NOMO-1 treated with DMSO at 0.1 percent for 48 hours (cell line): Measurements from ENCODE around the gene CORO6.

Source experiments
- DNase-seq: peaks from one replicate; lab custom pipeline; 2025; ENCODE audit not compliant: unreplicated experiment; lab: John Stamatoyannopoulos, UW

The CORO6 gene

DNA sequence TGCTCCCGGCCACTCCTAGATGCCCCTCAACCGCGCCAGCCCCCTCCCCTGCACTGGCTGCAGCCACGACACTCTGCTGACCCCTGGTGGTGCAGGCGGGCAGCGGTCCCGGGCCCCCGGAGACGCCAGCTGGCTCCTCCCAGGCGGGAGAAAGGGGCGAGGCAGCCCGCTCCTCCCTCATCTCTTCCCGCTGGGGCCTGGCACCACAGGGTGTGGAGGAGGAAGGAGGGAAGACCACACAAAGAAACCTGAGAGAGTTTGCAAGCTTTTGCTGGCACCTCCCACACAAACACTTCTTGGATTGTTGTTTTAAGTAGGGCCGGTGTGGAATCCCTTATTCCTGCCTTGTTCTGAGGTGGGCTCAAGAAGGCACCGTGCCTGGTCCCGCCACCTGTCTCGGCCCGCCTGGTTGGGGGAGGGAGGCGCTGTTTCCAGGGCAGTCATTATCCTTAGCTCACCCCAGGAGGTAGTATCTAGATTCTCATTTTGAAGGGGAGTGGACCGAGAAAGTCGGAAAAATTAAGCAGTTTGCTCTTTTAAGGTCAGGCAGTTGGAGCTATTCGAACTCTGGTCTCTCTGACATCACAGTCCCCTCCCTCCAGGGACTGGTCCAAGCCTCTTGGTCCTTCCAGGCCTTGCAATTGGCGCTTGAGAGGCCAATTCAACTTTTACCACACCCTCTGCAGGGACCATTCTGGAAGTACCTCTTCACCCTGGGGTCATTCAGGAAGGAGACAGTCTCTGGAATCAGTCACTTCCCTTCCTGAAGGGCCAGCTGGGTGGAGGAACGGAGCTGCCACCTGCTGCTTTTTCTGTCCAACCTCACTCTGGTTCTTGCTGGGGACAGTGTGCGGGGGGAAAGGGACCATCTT lies 30.7 kb downstream of the CORO6 start:
- peak; percentile 58 for DNase-seq

DNA sequence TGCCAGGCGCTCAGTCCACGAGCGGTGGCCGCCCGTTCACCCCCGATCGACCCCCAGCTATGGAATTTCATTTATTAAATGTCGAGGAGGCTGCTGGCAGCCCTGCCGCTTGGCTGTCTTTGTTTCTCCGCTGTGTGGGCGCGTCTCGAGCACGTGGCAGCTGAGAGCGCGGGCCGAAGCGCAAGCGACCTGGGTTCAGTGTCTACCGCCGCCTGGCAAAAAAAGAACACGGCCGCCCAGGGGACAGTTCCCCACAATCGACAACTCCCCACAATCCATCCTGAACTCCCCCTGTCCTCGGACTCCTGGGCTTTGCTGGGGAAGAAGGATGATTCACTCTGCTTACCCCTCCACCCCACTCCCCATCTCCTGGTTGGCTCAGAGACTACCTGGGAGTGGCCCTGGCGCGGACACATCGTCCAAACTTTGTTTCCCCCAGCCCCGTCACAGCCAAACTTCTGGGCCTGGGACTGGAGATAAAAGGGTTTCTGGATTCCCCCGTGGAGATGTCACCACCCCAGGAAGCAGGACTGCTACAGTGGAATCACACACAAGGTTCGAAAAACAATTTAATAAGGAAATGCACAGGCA lies 31.5 kb downstream of the CORO6 start:
- DNase-seq, result no peak

DNA sequence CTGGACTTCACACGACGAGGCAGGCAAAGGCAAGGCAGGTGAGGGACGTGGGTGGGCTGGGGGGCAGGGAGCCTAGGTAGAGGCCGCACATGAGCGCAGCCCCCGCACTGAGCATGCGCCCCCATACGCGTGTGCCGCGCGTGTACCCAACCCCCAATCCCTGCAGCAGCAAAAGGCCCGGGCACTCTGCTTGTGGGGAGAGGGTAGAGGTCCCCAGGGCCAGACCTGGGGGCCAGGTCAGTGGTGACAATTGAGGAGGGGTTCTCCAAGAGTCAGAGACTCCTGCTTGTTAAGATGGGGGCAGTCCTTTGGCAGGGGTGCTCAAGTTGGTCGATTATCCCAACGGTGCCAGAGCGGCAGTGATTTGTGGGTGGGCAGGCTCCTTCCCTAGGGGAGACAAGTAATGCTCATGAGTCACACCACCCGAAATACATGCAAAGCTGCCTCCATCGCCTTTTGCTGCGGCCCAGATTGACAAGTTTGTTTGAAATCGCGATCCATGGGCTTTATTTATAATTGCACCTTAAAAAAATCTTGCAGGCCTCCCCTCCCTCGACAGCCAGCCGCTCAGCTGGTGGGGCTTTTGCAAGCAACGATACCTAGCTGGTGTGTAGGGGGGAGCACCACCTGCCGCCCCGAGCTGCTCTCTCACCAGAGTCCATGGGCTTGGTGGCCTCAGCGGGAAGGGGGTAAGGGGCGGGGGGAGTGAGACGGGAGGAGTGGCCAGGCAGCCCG lies 32.1 kb downstream of the CORO6 start:
- no peak for DNase-seq

DNA sequence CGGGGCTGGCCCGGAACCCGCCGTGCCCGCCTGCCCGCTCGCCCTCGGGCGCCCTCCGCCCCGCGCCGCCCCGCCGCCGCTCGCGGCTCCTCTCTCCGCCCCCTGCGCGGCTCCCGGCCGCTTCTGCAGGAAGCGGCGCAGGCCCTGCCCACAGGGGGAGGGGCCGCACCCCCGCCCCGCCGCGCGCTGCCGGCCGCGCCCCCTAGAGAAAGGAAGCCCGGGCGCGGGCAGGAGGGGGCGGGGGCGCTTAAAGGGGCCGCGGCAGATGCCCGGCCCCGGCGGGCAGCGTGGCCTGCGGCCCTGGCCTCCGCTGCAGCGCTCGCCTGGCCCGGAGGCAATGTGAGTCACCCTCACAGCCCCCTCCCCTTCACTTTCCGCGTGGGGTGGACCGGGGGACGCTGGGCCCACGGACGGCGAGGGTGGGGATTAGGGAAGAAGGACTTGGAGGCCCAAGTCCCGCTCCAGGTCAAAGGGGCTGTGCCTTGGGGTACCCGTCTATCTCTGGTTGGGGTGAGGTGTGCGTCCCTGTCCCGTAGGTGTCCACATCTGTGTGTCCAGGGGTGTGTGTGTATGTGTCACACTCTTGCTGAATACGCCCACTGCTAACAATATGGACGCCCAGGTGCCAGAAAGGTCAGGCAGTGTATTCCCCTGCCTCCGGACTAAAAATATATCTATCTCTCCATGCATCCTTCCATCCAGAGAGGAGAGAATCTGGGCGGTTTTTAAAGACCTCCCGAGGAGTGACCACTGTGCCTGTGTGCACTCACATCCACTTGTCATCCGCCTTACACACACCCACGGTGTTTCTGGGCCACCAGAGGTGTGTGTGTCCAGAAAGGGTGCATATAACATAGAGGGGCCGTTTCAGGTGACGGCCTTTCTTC lies 32.9 kb downstream of the CORO6 start, which contains the start of gene GIT1:
TSS of gene GIT1 (minus strand) at position 125 of the 887 bp plus-strand sequence. CDS start 270 bp downstream, outside the sequence.
- peak; percentile 67 for DNase-seq

GRCh38 chr17:29588562-29589411 lies 33.9 kb downstream of the CORO6 start:
- DNase-seq, result no peak

- DNase-seq, result no peak
Observed at GRCh38 chr17:29588017-29588561, 34.6 kb downstream of the CORO6 start.

GRCh38 chr17:29587591-29587990 lies 35.1 kb downstream of the CORO6 start:
- no peak for DNase-seq

DNA sequence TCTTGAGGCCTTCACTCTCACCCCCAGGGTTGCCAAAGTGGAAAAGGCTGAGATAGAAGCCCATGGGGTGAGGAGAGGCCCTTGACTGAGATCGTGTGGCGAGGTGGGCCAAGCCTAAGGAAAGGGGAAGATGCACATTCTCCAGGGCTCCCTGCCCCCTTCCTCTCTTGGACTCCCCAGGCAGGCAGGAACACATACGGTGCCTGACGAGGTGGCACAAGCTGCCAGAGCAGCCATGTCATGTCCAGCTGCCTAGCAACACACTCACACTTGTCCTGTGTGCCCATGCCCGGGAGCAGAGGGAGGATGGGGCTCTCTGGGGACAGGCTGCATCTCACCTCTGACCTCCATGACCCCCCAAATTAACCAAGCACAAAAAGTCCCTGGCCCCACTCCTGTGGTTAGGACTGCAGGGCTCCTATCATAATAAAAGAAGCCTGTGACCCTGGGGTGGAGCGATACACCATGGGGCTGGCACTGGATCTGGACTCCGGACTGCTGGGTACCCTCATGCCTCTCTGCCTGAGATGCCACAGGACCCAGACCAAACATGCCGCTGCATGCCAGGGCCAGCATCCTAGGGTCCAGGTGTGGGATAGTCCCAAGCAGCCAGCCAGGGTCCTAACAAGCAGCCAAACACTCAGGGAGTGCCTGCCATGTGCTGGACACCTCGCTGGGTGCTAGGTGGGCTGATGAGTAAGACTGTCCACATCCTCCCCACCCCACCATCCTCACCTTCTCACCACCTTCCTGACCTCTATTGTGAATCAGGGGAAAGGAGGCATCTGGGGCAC lies 35.8 kb downstream of the CORO6 start:
- no peak for DNase-seq

- no peak for DNase-seq
Observed at GRCh38 chr17:29585080-29585751, 37.5 kb downstream of the CORO6 start.

DNA sequence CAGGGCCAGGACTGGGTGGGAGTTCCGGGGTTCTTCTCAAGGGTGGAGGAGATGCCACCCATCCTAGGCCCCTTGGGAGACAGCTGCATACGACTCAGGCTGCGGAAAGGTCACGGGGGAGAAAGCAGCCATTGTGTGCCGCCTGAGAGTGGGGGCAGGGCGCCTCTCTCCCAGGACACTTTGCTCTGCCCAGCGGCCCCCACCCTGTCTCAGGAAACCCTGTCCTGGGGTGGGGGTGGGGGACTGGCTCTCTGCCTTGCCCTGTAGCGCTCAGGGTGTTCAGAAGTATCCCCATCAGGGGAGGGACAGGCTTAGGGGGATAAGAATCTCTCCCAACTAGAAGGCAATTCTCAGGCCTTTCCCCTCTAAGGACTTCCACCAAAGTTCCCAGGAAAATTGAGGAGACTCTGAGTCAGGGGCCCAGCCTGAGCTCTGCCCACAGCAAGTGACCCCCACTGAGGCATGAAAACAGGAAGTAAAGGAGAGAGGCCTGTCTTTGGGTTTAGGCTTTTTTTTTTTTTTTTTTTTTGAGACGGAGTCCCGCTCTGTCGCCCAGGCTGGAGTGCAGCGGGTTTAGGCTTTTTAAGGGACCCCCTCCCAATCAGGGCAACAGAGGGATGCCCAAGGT lies 38.1 kb downstream of the CORO6 start:
- no peak for DNase-seq

DNA sequence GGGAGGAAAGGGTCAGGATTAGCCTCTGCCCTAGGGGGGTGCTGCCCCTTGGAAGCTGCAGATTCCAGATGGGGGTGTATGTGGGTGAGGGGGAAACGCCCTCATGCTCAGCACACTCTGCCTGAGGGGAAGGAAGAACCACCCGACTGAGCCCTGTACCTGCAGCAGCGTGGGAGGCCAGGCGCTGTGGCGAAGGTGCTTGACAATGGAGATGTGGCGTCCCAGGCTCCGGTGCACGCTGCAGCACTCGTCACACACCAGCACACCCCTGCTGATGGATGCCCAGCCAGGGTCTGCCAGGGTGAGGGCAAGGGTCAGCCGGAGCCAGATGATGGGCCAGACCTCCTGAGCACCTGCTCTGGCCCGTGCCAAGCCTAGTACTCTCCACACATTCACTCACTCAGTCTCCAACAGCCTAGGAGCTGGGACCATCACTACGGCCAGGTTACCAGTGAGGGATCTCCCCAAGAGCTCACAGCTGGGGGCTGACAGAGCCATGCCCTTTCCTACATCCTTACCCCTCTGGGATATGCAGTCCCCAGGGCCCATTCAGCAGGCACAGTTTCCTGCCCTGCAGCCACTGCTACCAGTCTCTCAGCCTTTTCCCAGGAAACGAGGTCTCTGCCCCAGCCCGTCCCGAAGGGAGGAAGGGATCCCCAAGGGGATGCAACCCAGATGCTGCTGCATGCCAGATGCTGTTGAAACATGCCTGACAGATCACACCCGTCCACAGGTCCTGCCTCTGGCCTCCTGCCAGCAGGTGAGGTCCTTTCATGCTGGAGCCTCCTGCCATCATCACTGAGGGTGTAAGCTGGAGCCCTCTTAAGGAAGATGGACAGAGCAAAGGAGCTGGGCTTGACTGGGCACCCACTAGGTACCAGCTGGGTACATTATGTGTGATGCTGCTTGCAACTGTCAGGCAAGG lies 39.1 kb downstream of the CORO6 start:
- no peak for DNase-seq

DNA sequence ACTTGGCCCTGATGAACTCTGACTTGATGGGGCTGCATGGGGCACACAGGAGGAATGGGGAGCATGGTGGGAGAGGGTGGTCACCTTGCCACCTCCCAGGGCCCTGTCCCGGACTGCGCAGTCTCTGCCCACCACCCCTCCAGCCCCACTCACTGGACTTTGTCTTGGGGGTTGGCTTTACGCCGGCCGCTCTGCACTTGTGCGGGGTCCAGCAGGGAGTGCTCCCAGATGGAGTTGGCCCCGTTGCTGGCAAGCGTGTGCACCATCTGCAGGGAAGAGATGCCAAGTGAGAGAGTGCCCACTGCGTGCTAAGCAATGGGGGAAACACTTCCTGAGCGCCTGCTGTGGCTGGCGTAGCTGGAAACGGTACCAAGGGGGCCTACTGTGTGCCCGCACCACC lies 39.9 kb downstream of the CORO6 start:
- no peak for DNase-seq

GRCh38 chr17:29582254-29582765 lies 40.4 kb downstream of the CORO6 start:
- DNase-seq, result no peak

DNA sequence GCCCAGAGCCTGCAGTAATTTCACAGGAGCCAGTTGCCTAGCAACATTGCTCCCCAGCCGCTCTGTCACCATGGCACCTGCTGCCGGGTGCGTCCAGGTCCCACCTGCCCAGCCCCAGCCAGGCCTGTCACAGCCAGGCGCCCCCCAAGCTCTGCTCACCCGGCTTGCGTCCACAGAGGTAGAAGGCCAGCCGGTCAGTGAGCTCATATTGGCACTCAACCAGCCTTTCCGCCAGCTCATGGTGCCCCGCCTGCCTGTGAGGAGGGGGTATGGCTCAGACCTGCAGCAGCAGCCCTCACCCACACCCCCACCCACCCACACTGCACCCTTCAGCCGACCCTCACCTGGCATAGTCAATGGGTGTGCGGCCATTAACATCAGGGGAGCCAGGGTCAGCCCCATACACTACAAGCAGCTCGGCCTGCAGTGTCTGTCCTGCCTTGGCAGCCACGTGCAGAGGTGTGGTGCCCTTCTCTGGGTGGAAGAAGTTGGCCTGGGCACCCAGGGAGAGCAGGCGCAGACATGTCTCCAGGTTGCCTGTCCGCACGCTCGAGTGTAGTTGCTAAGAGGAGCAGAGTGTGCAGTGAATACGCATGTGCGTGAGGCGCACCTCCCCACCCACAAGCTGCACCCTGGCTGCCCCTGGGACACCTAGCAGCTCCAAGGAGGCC lies 41.0 kb downstream of the CORO6 start:
- no peak for DNase-seq

- DNase-seq, result peak; percentile 82
Observed at GRCh38 chr17:29579866-29580771, 42.6 kb downstream of the CORO6 start.
